ENCODE measurements around the gene GGCX.
"Not testable (repeated sequence)": the region's sequence is repeated elsewhere in the genome, so short reads cannot be mapped to it uniquely, and the experiment has no call there.

The GGCX gene

DNA sequence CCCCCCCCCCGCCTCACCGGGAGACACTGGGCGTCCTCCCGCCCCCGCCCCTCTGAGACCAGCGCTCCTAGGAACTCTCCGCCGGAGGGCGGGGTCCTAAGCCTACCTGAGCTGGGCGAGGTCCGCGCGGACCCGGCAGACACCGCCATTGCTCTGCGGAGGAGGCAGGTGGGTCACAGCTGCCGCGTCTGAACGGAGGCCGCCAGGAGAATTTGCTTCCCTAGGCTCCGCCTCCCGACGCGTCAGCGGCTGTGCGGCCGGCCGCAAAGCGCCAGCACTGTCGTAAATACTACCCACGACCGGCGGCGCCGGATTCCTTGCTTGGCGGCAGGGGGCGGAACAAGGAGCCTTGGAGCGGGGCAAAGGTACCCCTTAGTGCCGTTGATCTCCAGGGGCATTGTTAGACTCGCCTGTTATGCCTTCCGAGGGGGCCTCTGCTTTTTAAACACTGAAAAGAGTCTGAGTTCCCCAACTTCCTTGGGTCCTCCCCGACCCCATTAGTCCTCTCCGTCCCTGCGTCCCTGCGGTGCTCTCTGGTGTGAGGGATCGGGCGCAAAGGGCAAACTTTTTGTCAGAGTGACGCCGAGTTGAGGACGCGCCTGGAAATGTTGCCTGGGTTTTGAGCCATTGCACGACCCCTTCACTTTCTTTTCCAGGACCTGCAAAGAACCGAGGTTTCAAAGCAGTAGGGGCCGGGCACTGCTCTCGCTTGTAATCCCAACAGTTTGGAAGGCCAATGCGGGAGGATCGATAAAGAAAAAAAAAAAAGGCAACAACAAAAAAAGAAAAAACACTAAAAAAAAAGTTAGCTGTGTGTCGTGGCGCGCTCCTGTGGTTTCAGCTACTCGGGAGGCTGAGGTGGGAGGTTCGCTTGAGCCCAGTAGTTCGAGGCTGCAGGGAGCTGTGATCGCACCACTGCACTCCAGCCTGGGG lies at the start of gene GGCX:
GGCX (minus strand) TSS at position 214 of the 933 bp plus-strand sequence; CDS start at position 149, 65 bp downstream.
- DNase-seq (ENCODE audit: low read depth, low spot score): peak; percentile 98

DNA sequence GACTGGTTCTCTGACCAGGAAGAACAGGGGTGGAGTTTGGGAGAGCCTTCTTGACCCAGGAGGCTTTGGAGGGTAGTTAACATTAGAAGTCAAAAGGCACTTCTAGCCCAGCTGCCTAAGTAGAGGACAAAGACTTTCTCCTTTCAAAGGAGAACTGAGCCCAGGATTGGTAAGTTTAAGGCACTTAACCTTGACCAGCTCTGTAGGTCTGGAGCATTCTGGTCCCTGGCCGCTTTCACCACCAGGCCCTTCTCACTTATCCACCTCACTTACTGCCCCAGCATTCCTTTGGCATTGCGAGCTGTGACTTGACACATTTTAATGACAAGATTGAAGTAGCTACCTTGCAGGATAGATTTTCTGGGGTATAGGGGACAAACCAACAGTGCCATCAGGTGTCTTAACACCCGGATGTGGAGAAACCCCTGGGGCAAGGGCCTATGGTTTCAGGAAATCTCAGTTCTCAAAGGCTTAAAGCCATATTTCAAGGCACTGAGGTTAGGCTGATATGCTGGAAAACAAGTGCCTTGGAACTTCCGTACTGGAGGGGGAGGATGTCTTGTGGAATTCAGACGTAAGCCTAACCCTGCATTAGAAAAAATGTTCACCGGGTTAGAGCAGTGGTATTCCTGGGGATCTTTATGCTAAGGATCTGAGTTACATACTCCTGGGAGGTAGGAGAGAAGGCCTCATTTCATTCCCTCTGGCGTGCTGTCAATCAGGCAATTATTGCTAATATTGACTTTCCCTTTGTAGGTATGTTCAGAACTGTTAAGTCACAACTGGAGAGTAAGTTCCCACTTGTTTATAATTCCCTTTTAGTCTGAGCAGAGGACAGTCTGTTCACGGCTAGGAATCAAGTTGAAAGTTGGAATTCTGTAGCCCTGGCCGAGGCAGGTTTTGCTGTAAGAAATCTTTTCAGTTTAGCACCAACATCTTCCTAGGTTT lies 46.2 kb upstream of the GGCX start:
- no peak for DNase-seq (ENCODE audit: low read depth, low spot score)

DNA sequence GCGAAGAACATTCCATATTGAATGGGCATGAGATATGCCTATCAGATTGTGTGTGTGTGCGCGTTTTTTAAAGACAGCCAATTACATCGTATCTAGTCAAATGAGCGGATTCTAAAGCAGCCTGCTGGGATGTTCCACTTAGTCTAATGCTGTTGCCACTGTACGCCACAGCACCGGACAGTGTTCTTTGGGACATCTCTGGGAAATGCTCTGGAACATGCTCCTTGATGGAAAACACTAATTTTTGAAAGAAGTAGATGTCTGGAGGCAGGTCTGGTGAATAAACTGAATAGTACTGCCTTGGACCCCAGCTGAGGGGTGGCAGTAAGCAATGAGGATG lies 44.8 kb upstream of the GGCX start:
- DNase-seq (ENCODE audit: low read depth, low spot score): no peak

DNA sequence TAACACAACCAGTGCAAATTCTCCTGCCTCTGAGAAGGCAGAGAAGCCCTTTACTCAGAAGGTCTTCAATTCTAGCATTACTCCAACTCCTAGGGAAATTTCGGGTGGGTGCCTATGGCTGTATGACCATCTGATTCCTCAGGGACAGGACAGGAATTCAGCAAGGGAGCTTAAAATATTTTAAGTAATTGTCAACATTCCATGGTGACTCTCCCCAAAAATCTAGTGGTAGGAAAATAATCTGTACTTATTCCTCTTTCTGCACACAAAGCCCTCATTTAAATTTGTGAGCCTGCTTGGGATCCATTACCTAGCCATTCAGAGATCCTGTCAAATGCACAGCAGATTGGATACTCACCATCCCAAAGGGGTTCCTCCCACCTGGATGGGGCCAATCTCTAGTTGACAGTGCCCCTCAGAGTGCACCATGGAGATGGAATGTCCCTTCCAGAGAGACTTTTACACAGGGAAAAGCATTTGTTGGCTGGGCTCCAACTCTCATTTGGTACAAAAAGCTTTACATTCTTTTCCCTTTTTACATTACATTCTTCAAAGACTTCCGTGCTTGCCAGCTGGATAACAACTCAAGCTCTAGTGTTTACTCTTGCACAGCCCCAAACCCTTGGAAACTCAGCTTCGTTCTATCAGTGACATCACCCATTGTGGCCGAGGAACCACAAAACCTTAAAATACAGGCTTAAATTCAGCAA lies 44.3 kb upstream of the GGCX start:
- DNase-seq (ENCODE audit: low read depth, low spot score): peak; percentile 97

- DNase-seq (ENCODE audit: low read depth, low spot score): no peak
Observed at GRCh38 chr2:85604568-85605339, 43.5 kb upstream of the GGCX start.

- DNase-seq (ENCODE audit: low read depth, low spot score): not testable (repeated sequence)
Observed at GRCh38 chr2:85604133-85604444, 42.8 kb upstream of the GGCX start.

- peak; percentile 98 for DNase-seq (ENCODE audit: low read depth, low spot score)
Observed at GRCh38 chr2:85602476-85603234, 41.4 kb upstream of the GGCX start, which contains the start of gene TMEM150A. TMEM150A (minus strand) TSS chr2:85602698; CDS start chr2:85601948, 750 bp downstream.

- peak; percentile 77 for DNase-seq (ENCODE audit: low read depth, low spot score)
Observed at GRCh38 chr2:85601771-85602475, 40.6 kb upstream of the GGCX start.

DNA sequence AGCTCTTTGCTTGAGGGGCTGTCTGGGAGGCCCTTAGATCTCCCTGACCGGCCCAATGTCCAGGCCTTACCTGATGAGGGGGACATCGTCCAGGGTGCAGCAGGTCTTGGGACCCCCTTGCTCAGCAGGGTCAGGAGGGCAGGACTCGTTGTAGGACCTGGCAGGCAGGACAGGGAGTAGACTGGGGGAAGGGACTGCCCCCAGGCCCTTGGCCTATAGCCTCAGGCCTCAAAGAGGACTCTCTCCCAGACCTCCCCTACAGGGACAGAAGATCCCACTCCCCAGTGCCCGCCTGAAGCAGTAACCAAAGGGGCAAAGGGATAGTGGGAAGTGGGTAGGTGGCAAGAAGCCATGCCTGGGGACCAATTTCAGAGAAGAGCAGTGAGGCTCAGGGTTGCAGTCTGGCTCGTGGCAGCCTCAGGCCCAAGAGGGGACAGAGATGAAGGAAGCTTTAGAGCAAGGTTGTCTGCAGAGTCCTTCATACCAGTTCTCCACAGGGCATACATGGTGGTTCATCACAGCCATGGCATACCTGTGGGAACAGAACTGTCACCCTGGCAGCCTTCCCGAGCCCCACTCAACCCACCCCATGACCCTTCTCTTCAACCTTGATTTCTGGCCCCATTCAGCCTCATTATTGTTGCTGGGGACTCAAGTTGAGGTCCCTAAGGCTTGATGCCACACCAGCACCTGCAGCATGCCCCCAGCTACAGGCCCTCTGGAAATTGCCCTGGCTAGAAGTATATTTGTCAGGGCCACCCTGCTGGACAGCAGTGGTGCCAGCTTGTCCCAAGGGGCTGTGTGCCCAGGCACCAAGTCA lies 39.9 kb upstream of the GGCX start:
- no peak for DNase-seq (ENCODE audit: low read depth, low spot score)

- DNase-seq (ENCODE audit: low read depth, low spot score): no peak
Observed at GRCh38 chr2:85600235-85600575, 38.9 kb upstream of the GGCX start.

DNA sequence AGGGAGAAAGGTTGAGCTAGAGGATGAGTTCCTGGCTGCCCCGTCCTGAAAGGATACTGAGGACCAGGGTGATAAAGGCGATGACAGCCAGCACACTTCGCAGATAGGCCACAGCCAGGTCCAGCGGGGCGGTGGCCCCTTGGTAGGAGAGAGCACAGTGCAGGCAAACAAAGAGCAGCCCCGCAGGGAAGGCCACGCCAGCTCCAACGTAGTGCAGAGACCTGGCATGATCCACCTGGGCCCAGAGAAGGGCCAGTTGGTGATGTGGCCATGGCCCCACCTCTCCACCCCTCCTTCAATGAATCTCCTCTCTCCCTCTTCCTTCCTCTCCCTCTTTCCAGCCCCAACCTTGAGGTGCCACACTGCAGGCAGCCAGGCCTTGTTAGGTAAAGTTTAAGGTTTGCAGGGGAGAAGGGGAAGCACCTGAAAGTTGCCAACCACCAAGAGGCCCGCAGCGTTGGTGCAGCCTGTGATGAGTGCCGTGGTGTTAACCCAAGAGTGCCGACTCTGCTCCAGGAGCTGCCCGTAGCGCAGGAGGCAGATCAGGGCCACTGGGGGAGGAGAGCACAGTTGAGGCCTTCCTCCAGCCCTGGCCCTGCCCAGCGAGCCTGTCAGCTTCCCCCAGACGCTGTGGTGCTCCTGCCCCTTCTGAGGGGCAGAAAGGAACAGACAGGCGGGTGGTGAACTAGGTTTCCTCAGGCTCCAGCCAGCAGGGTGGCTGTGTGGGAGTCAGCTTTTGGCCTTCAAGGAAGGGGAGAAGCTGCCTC lies 38.4 kb upstream of the GGCX start:
- no peak for DNase-seq (ENCODE audit: low read depth, low spot score)

DNA sequence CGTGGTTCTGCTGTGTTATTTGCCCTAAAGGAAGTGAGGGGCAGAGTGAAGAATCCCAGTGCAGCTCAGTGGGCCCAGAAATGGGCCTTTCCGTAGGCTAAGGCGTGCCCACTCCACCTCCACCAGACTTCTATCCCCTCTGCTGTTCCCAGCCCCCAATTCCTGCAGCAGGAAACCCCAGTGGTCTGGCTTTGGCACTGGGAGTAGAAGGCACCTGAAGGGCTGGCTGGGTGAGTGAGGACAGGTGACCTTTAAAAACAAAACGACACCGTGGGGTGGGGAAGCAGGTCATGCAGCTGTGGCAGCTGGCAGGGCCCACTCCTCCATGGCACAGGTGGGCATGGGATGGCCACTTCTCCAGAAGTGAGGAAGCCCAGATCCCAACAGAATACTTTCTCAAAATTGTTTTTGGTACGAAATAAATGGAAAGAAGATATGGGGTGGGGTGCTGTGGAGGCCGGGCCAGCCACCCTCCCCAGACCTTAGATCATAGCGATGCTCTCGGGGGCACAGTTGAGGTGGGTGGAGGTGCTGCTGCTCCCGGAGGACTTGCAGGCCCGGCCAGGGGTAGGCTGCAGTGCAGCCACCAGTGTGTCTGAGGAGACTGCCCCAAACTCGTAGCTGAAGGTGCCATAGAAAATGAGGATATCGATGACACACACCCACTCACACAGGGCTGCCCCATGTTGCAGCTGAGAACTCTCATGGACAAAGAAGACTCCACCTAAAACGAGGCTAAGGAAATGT lies 37.5 kb upstream of the GGCX start:
- no peak for DNase-seq (ENCODE audit: low read depth, low spot score)

DNA sequence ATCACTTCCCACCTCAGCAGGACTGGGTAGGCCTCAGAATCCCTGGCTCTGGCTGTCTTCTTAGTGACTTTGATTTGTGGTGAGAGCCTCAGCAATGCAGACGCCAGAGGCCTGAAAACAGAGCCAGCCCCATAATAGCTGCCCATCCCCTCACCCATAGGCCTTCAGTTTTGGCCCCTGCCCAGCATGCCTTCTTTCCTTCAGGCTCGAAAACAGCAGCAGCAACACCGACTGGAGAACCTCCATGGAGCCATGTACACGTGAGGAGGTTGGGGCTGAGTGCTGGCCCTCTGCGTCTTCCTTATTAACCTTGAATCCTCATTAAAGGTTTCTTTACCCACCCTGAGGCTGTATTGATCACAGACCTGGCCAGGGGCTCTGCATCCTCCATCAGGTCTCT lies 35.9 kb upstream of the GGCX start:
- no peak for DNase-seq (ENCODE audit: low read depth, low spot score)

GRCh38 chr2:85596486-85597143 lies 35.3 kb upstream of the GGCX start:
- DNase-seq (ENCODE audit: low read depth, low spot score): no peak

DNA sequence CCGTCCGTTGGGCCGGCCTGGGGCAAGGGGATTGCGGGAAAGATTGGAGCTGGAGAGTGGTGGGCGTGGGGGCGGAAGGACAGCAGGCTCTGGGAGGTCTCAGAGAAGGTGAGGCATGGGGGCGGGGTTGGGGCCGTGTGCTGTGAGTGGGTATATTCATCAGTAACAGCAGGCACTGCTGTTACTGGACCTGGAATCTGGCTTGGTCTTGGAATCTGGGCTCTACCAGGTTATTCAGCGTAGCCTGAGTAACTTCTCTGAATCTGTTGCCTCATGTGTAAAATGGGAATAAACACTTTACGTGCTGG lies 34.7 kb upstream of the GGCX start:
- DNase-seq (ENCODE audit: low read depth, low spot score): peak; percentile 61

DNA sequence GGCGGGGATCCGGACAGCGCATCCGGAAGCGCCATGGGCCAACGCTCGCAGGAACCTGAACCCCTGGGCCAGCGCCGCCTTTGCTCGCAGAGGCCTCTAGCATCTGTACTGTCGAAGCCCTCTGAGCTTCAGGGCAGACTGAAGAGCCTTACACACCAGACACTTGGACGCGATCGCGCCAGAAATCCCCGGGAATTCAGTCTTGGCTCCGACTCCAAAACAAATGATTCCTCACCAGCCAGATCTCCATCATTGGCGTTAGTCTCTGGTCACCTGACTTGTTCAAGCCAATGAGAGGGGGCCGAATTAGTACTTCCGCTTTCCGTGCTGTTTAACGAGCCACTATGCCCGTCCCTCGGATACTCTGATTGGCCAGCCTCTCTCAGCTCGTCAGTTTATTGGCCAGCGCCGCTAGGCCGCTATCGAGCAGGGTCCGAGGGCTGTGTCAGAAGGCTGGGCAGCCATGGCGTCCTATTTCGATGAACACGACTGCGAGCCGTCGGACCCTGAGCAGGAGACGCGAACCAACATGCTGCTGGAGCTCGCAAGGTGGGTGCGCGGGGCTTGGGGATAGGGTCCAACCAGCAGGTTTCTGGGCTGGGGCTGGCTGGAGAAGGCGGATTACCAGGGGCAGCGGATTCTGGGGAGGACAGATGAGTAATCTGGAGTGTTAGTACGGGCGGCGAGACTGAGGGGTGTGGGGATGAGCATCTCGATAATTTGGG lies 34.2 kb upstream of the GGCX start, which contains the start of gene RNF181:
RNF181 (plus strand) TSS at position 445 of the 725 bp plus-strand sequence; CDS start at position 464, 19 bp downstream.
- DNase-seq (ENCODE audit: low read depth, low spot score): peak; percentile 99
